Stimulated activated CD4-positive, alpha-beta T cell treated with anti-CD3 and anti-CD28 coated beads, Interleukin-2, amount 100 ng/mL, for 4 hours (primary cell): ENCODE measurements around the gene YY1AP1.
"Not testable (repeated sequence)": the region's sequence is repeated elsewhere in the genome, so short reads cannot be mapped to it uniquely, and the experiment has no call there.

Experiments used
- DNase-seq: peaks from one replicate; pipeline ENCODE4 v3.0.0-alpha.2; 2020; ENCODE audit warnings: low read depth

The YY1AP1 gene

GRCh38 chr1:155645648-155646047 lies 42.9 kb downstream of the YY1AP1 start:
- no peak for DNase-seq

- DNase-seq = no peak
Measured at GRCh38 chr1:155645034-155645598, 43.5 kb downstream of the YY1AP1 start.

- no peak for DNase-seq
Measured at GRCh38 chr1:155643230-155643629, 45.3 kb downstream of the YY1AP1 start.

GRCh38 chr1:155642559-155643180 lies 45.9 kb downstream of the YY1AP1 start:
- DNase-seq = not testable (repeated sequence)

DNA sequence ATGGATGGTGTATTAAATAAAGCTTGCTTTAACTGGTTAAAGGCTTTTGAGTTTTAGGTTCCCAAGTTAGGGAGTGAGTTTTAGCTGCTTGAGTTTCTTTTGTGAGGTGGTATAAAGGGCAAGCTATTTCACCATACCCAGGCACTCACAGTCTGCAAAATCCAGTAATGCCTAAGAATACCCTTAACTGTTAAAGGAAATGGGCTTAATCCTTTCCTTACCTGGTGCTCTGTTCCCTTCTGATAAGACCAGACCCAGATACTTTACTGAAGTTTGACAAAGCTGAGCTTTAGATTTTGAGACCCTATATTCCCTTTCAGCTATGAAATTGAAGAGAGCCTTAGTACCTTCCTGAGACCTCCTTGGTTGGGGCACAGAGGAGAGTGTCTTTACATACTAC lies 48.2 kb downstream of the YY1AP1 start:
- no peak for DNase-seq

- DNase-seq = no peak
Measured at GRCh38 chr1:155636397-155637153, 52.0 kb downstream of the YY1AP1 start.

GRCh38 chr1:155626428-155626827 lies 62.1 kb downstream of the YY1AP1 start:
- DNase-seq = not testable (repeated sequence)

DNA sequence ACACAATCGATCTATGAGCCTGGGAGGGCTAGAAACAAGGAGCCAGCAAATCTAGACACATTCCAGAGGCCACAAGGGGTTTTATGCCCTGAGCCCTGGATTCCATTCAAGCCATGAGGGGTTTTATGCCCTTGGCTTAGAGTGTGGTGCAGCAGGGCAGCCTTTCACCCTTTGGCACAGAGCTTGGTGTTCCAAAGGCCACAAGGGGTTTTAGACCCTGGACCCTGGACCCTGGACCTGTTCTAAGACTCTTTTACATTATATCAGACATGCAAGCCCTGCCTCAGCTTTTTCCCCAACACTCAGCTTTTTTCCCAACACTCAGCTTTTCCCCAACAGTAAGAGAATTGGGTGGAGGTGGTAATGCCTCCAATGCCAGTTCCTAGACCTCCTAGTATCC lies 65.2 kb downstream of the YY1AP1 start:
- DNase-seq = no peak

DNA sequence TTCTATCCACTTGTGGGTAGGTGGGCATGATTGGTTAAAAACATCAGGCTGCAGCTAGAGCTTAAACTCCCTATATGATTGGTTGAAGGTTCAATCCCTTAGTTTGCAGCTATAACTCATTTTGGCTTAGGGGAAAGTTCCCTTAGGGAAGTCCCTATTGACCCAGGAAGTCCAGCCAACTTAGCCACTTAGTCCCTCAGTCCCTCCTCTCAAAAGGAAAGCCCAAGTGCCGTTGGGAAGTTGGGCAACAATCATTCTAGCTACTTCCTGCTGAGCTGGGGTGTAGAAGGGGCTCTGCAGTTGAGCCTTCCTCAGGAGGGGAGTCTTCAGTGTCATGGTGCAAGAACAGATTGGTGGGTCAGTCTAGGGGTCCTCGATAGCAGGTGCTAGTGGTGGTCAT lies 66.4 kb downstream of the YY1AP1 start:
- no peak for DNase-seq

- DNase-seq = not testable (repeated sequence)
Measured at GRCh38 chr1:155613226-155613625, 75.3 kb downstream of the YY1AP1 start.

- DNase-seq = not testable (repeated sequence)
Measured at GRCh38 chr1:155610257-155610647, 78.3 kb downstream of the YY1AP1 start.

- peak; percentile 98 for DNase-seq
Measured at GRCh38 chr1:155609515-155610256, 78.9 kb downstream of the YY1AP1 start, which contains the start of gene MSTO1. TSS of gene MSTO1 (plus strand) at chr1:155610218. CDS start at chr1:155610249, 31 bp downstream.
